Mesenchymal stem cell (in vitro differentiated cells and primary cell): Measurements from ENCODE around the gene VAPA.

Experiments used
- DNase-seq: peaks from one replicate; pipeline ENCODE4 v3.0.0-alpha.2; 2013
- H2AFZ ChIP-seq: one replicate; pipeline ENCODE4 v1.6.1; 2013; ENCODE audit warnings: low read depth, mild to moderate bottlenecking, control low read depth, inconsistent platforms, low read length, moderate library complexity
- H2AK5ac ChIP-seq: 2 replicates; pipeline ENCODE4 v1.6.1; 2013; ENCODE audit warnings: low read length, moderate library complexity, mild to moderate bottlenecking, inconsistent platforms; ENCODE audit not compliant: severe bottlenecking
- H2BK120ac ChIP-seq: one replicate; pipeline ENCODE4 v1.6.1; 2013; ENCODE audit warnings: low read depth, mild to moderate bottlenecking, inconsistent platforms, low read length, moderate library complexity
- H2BK12ac ChIP-seq, 2 experiments: one replicate each; pipeline ENCODE4 v1.6.1; 2013; ENCODE audit warnings: inconsistent platforms in 2 of 2, low read length in 2 of 2, mild to moderate bottlenecking in 2 of 2, moderate library complexity in 2 of 2, control low read depth in 1 of 2
- H2BK15ac ChIP-seq: one replicate; pipeline ENCODE4 v1.6.1; 2013; ENCODE audit warnings: mild to moderate bottlenecking, low read depth, inconsistent platforms; ENCODE audit not compliant: poor library complexity, severe bottlenecking
- H2BK5ac ChIP-seq: 2 replicates; pipeline ENCODE4 v1.6.1; 2013; ENCODE audit warnings: low read depth, mild to moderate bottlenecking, low read length, control low read depth, inconsistent platforms; ENCODE audit not compliant: poor library complexity, severe bottlenecking
- H3K14ac ChIP-seq, 2 experiments: one replicate each; pipeline ENCODE4 v1.6.1; 2013; ENCODE audit warnings: inconsistent platforms in 2 of 2, low read length in 2 of 2, control low read depth in 1 of 2, mild to moderate bottlenecking in 1 of 2, moderate library complexity in 1 of 2
- H3K18ac ChIP-seq, 2 experiments: one replicate each; pipeline ENCODE4 v1.6.1; 2013; ENCODE audit warnings: inconsistent platforms in 2 of 2, low read length in 2 of 2, control low read depth in 1 of 2, low read depth in 1 of 2, mild to moderate bottlenecking in 1 of 2
- H3K23ac ChIP-seq, 2 experiments: one replicate each; pipeline ENCODE4 v1.6.1; 2013; ENCODE audit warnings: inconsistent platforms in 2 of 2, low read length in 2 of 2, mild to moderate bottlenecking in 2 of 2, moderate library complexity in 2 of 2, control low read depth in 1 of 2
- H3K27ac ChIP-seq: 2 replicates; pipeline ENCODE4 v1.5.1; 2013; ENCODE audit warnings: mild to moderate bottlenecking, moderate library complexity, low read length, control low read depth, inconsistent platforms; ENCODE audit not compliant: poor library complexity, severe bottlenecking
- H3K27me3 ChIP-seq, 2 experiments: 2 replicates each; pipeline versions ENCODE4 v1.6.1 to v1.7.0; 2013; ENCODE audit warnings: low read length in 2 of 2, mild to moderate bottlenecking in 2 of 2, moderate library complexity in 2 of 2, control low read depth in 1 of 2, inconsistent platforms in 1 of 2; ENCODE audit not compliant: control insufficient read depth in 1 of 2, insufficient read depth in 1 of 2
- H3K36me3 ChIP-seq, 2 experiments: 2 replicates each; pipeline versions ENCODE4 v1.6.1 to v1.7.0; 2013; ENCODE audit warnings: low read length in 2 of 2, control low read depth in 1 of 2, inconsistent platforms in 1 of 2, low read depth in 1 of 2, mild to moderate bottlenecking in 1 of 2; ENCODE audit not compliant: insufficient read depth in 2 of 2, control insufficient read depth in 1 of 2
- H3K4ac ChIP-seq, 2 experiments: one replicate each; pipeline ENCODE4 v1.6.1; 2013; ENCODE audit warnings: inconsistent platforms in 2 of 2, low read length in 2 of 2, mild to moderate bottlenecking in 2 of 2, moderate library complexity in 2 of 2, control low read depth in 1 of 2, low read depth in 1 of 2
- H3K4me1 ChIP-seq: 2 replicates; pipeline ENCODE4 v1.6.1; 2013; ENCODE audit warnings: low read depth, low read length, control low read depth; ENCODE audit not compliant: control insufficient read depth, insufficient read depth
- H3K4me2 ChIP-seq: 2 replicates; pipeline ENCODE4 v1.6.1; 2013; ENCODE audit warnings: low read length, mild to moderate bottlenecking, inconsistent platforms; ENCODE audit not compliant: poor library complexity, severe bottlenecking
- H3K4me3 ChIP-seq, 2 experiments: 2 replicates each; pipeline versions ENCODE4 v1.5.1 to v1.7.0; 2013; ENCODE audit warnings: low read length in 2 of 2, mild to moderate bottlenecking in 2 of 2, control low read depth in 1 of 2, low read depth in 1 of 2; ENCODE audit not compliant: insufficient read depth in 1 of 2
- H3K79me1 ChIP-seq: replicated peaks from 2 replicates; pipeline ENCODE4 v1.6.1; 2013; ENCODE audit warnings: mild to moderate bottlenecking, control low read depth, low read length, inconsistent platforms; ENCODE audit not compliant: poor library complexity, severe bottlenecking
- H3K9ac ChIP-seq: 2 replicates; pipeline ENCODE4 v1.7.0; 2013; ENCODE audit warnings: mild to moderate bottlenecking, low read length, moderate library complexity
- H3K9me3 ChIP-seq: 2 replicates; pipeline ENCODE4 v1.7.0; 2013; ENCODE audit warnings: mild to moderate bottlenecking, low read length; ENCODE audit not compliant: control insufficient read depth
- H4K8ac ChIP-seq: one replicate; pipeline ENCODE4 v1.6.1; 2013; ENCODE audit warnings: inconsistent platforms, mild to moderate bottlenecking, low read length, moderate library complexity
- H4K91ac ChIP-seq: one replicate; pipeline ENCODE4 v1.6.1; 2013; ENCODE audit warnings: mild to moderate bottlenecking, low read length, inconsistent platforms
- WGBS: methylation state at CpG from one replicate; pipeline ENCODE4 v1.1.7; 2013; ENCODE audit warnings: mixed read lengths; 5-methylcytosine and 5-hydroxymethylcytosine counted together

VAPA gene

GRCh38 chr18:9987345-9987744 is 73.5 kb downstream of the VAPA start:
- Histone ChIP-seq H3K14ac (peak overlapping the region in 1 of 2 experiments; percentile 68), H3K36me3 (no peaks in the 10 kb centered on the region), H4K91ac (no peak overlapping the region), H2BK120ac (no peak overlapping the region), H3K23ac (no peak overlapping the region), H3K9ac (no peak overlapping the region), H4K8ac (no peak overlapping the region), H3K4me2 (no peak overlapping the region), H2BK12ac (peak overlapping the region in 1 of 2 experiments; percentile 42), H2AFZ (no peak overlapping the region), H3K4ac (no peak overlapping the region), H3K18ac (peak overlapping the region in 1 of 2 experiments; percentile 49), H2AK5ac (no peak overlapping the region), H3K4me1 (peaks cover 1% of the 10 kb centered on the region), H2BK15ac (no peak overlapping the region), H3K27ac (no peak overlapping the region), H3K27me3 (peaks cover 0 to 4% of the 10 kb centered on the region in 2 experiments), H3K4me3 (no peak overlapping the region), H3K9me3 (no peaks in the 10 kb centered on the region), H3K79me1 (no peaks in the 10 kb centered on the region), H2BK5ac (no peak overlapping the region)
- DNase-seq: no peak
- WGBS: 81% methylated on average over 7 of the region's 8 CpGs

GRCh38 chr18:9987931-9988330 is 74.1 kb downstream of the VAPA start:
- peak overlapping the region; percentile 14 for H4K91ac ChIP-seq
- H2BK12ac ChIP-seq: no peak overlapping the region
- no peak overlapping the region for H3K9ac ChIP-seq
- H3K36me3 ChIP-seq: no peaks in the 10 kb centered on the region
- H3K79me1 ChIP-seq: no peaks in the 10 kb centered on the region
- no peak overlapping the region for H2BK120ac ChIP-seq
- no peak overlapping the region for H2AK5ac ChIP-seq
- H3K9me3 ChIP-seq: no peaks in the 10 kb centered on the region
- no peak overlapping the region for H3K27ac ChIP-seq
- no peak overlapping the region for H3K4ac ChIP-seq
- no peak overlapping the region for H2BK5ac ChIP-seq
- no peak overlapping the region for H4K8ac ChIP-seq
- no peak for DNase-seq
- no peak overlapping the region for H3K14ac ChIP-seq
- no peak overlapping the region for H3K4me2 ChIP-seq
- 95% methylated on average over 7 of the region's 12 CpGs for WGBS
- no peak overlapping the region for H3K4me3 ChIP-seq
- peaks cover 1% of the 10 kb centered on the region for H3K4me1 ChIP-seq
- no peak overlapping the region for H3K23ac ChIP-seq
- no peak overlapping the region for H2AFZ ChIP-seq
- H3K27me3 ChIP-seq: peaks cover 0 to 4% of the 10 kb centered on the region in 2 experiments
- no peak overlapping the region for H2BK15ac ChIP-seq
- no peak overlapping the region for H3K18ac ChIP-seq

GRCh38 chr18:9988665-9989064 is 74.8 kb downstream of the VAPA start:
- 90% methylated on average over 9 of the region's 9 CpGs for WGBS
- no peak overlapping the region for H3K4ac ChIP-seq

DNA sequence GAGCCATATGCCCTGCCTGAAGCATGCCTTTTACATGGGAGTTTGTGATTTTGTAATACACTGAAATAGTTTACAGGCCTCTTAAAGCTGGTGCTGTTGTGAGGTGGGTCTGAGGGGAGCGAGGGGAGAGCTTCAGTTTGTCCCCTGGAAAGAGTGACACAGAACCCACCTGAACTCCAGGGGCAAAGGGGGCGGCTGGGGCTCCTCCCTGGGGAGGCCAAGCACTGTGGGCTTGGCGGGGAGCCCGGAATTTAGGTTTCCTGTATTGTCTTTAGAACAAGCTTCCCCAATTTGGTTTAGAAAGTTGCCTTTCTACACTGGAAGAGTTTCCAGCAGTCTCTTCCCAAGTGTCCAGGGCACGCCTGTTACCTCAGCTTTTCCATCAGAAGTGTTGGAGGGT is 75.7 kb downstream of the VAPA start:
- no peak overlapping the region for H2BK12ac ChIP-seq
- no peak overlapping the region for H3K23ac ChIP-seq
- no peak overlapping the region for H2BK5ac ChIP-seq
- H3K79me1 ChIP-seq: no peaks in the 10 kb centered on the region
- H2AFZ ChIP-seq: no peak overlapping the region
- H3K27me3 ChIP-seq: peaks cover 0 to 4% of the 10 kb centered on the region in 2 experiments
- WGBS: 94% methylated on average over 5 of the region's 5 CpGs
- no peak overlapping the region for H3K4me3 ChIP-seq
- no peak overlapping the region for H3K18ac ChIP-seq
- peak overlapping the region; percentile 38 for H2BK15ac ChIP-seq
- no peak overlapping the region for H3K14ac ChIP-seq
- no peak overlapping the region for H3K4me2 ChIP-seq
- H3K36me3 ChIP-seq: no peaks in the 10 kb centered on the region
- no peak overlapping the region for H2AK5ac ChIP-seq
- H3K4me1 ChIP-seq: peaks cover 14% of the 10 kb centered on the region
- no peak overlapping the region for H3K4ac ChIP-seq
- no peak overlapping the region for H4K8ac ChIP-seq
- H3K9ac ChIP-seq: no peak overlapping the region
- H3K9me3 ChIP-seq: no peaks in the 10 kb centered on the region
- no peak overlapping the region for H3K27ac ChIP-seq
- no peak for DNase-seq
- no peak overlapping the region for H2BK120ac ChIP-seq
- no peak overlapping the region for H4K91ac ChIP-seq

More at GRCh38 chr18:9988665-9989064, 74.8 kb downstream of the VAPA start:
- Histone ChIP-seq H3K27me3 (peaks cover 0 to 4% of the 10 kb centered on the region in 2 experiments), H4K91ac (no peak overlapping the region), H2BK120ac (no peak overlapping the region), H3K18ac (no peak overlapping the region), H2BK15ac (no peak overlapping the region), H3K9ac (no peak overlapping the region), H3K9me3 (no peaks in the 10 kb centered on the region), H3K4me3 (no peak overlapping the region), H3K36me3 (no peaks in the 10 kb centered on the region), H3K14ac (no peak overlapping the region), H3K27ac (no peak overlapping the region), H2AK5ac (no peak overlapping the region), H3K4me1 (peaks cover 8% of the 10 kb centered on the region), H2BK12ac (no peak overlapping the region), H4K8ac (no peak overlapping the region), H2AFZ (no peak overlapping the region), H2BK5ac (no peak overlapping the region), H3K23ac (no peak overlapping the region), H3K4me2 (no peak overlapping the region), H3K79me1 (no peaks in the 10 kb centered on the region)
- DNase-seq: no peak
